IgD-negative memory B cell (primary cell): ENCODE measurements around the gene PBX1. TPM values are rescaled to one million over a fixed set of nuclear protein-coding genes. Genes with fewer than 3 reads are reported as not detected.

ENCODE experiments used
- H3K27ac Mint-ChIP-seq, 3 donors: one replicate each; pipeline ENCODE4 v1.8.0; 2020 to 2022; ENCODE audit warnings: mild to moderate bottlenecking in 3 of 3, mixed read lengths in 3 of 3, moderate library complexity in 1 of 3
- H3K27me3 Mint-ChIP-seq: one replicate; pipeline ENCODE4 v1.8.0; 2021; ENCODE audit warnings: mixed read lengths
- H3K36me3 Mint-ChIP-seq: one replicate; pipeline ENCODE4 v1.8.0; 2020; ENCODE audit warnings: mild to moderate bottlenecking, mixed read lengths
- H3K4me1 Mint-ChIP-seq, 3 donors: one replicate each; pipeline ENCODE4 v1.8.0; 2020 to 2022; ENCODE audit warnings: mixed read lengths in 3 of 3, mild to moderate bottlenecking in 1 of 3
- H3K4me3 Mint-ChIP-seq, 4 donors: one replicate each; pipeline ENCODE4 v1.8.0; 2020 to 2022; ENCODE audit warnings: mild to moderate bottlenecking in 4 of 4, mixed read lengths in 4 of 4, moderate library complexity in 3 of 4
- H3K9me3 Mint-ChIP-seq, 3 donors: one replicate each; pipeline ENCODE4 v1.8.0; 2020 to 2021; ENCODE audit warnings: mixed read lengths in 3 of 3, mild to moderate bottlenecking in 1 of 3
- polyA plus RNA-seq: library from polyadenylated mRNA; unstranded; fragments of 300-500 nt; fragmentation: Illumina TruSeq; gene quantifications from one replicate; pipeline ENCODE4 v1.2.3, GENCODE V29; 2021

The PBX1 gene
- polyA plus RNA-seq, 1 donor from 2014 or later, result 0.34 TPM

GRCh38 chr1:164560121-164560541 lies 1.1 kb downstream of the PBX1 start:
- H3K27ac Mint-ChIP-seq, result no peak overlapping the region

GRCh38 chr1:164560556-164560955 lies 1.6 kb downstream of the PBX1 start:
- Mint-ChIP-seq H3K27me3 (peaks cover 26% of the 10 kb centered on the region), H3K4me1 (peaks cover 6 to 10% (median 8%) of the 10 kb centered on the region in 3 donors), H3K27ac (no peak overlapping the region), H3K9me3 (peaks cover 2 to 3% (median 2%) of the 10 kb centered on the region in 3 donors), H3K36me3 (no peaks in the 10 kb centered on the region), H3K4me3 (peak overlapping the region in 1 of 4 donors; percentile 76)

More at GRCh38 chr1:164560121-164560541, 1.1 kb downstream of the PBX1 start:
- H3K4me3 Mint-ChIP-seq, result peak overlapping the region; percentile 53 to 85 (median 68)
- no peaks in the 10 kb centered on the region for H3K36me3 Mint-ChIP-seq
- H3K4me1 Mint-ChIP-seq, result peaks cover 6 to 10% (median 8%) of the 10 kb centered on the region in 3 donors
- peaks cover 26% of the 10 kb centered on the region for H3K27me3 Mint-ChIP-seq
- peaks cover 2 to 3% (median 2%) of the 10 kb centered on the region in 3 donors for H3K9me3 Mint-ChIP-seq

GRCh38 chr1:164561007-164561406 lies 2.0 kb downstream of the PBX1 start:
- Mint-ChIP-seq H3K27ac (peak overlapping the region in 1 of 3 donors; percentile 5), H3K4me3 (no peak overlapping the region), H3K9me3 (peaks cover under 1 to 3% (median 2%) of the 10 kb centered on the region in 3 donors), H3K4me1 (peaks cover 6 to 10% (median 8%) of the 10 kb centered on the region in 3 donors), H3K27me3 (peaks cover 26% of the 10 kb centered on the region), H3K36me3 (no peaks in the 10 kb centered on the region)

GRCh38 chr1:164561472-164561871 lies 2.5 kb downstream of the PBX1 start:
- H3K27ac Mint-ChIP-seq, result no peak overlapping the region
- H3K4me1 Mint-ChIP-seq, result peaks cover 6 to 10% (median 7%) of the 10 kb centered on the region in 3 donors
- peaks cover 0 to 2% (median 1%) of the 10 kb centered on the region in 3 donors for H3K9me3 Mint-ChIP-seq
- H3K27me3 Mint-ChIP-seq, result peaks cover 25% of the 10 kb centered on the region
- H3K4me3 Mint-ChIP-seq, result no peak overlapping the region
- H3K36me3 Mint-ChIP-seq, result no peaks in the 10 kb centered on the region

- Mint-ChIP-seq H3K27me3 (peaks cover 24% of the 10 kb centered on the region), H3K27ac (no peak overlapping the region), H3K4me3 (no peak overlapping the region), H3K9me3 (peaks cover 0 to 1% (median 0%) of the 10 kb centered on the region in 3 donors), H3K4me1 (peaks cover 6 to 10% (median 7%) of the 10 kb centered on the region in 3 donors), H3K36me3 (no peaks in the 10 kb centered on the region)
These were observed 3.1 kb downstream of the PBX1 start for GRCh38 chr1:164562061-164562460.

GRCh38 chr1:164562511-164562910 lies 3.5 kb downstream of the PBX1 start:
- Mint-ChIP-seq H3K36me3 (no peaks in the 10 kb centered on the region), H3K9me3 (peaks cover 0 to 2% (median 0%) of the 10 kb centered on the region in 3 donors), H3K4me1 (peaks cover 6 to 10% (median 7%) of the 10 kb centered on the region in 3 donors), H3K27ac (no peak overlapping the region), H3K4me3 (no peak overlapping the region), H3K27me3 (peaks cover 22% of the 10 kb centered on the region)

GRCh38 chr1:164562947-164563520 lies 4.0 kb downstream of the PBX1 start:
- H3K4me3 Mint-ChIP-seq, result no peak overlapping the region
- no peaks in the 10 kb centered on the region for H3K36me3 Mint-ChIP-seq

GRCh38 chr1:164563721-164564360 lies 4.9 kb downstream of the PBX1 start:
- peaks cover 14% of the 10 kb centered on the region for H3K27me3 Mint-ChIP-seq
- peaks cover 3 to 10% (median 5%) of the 10 kb centered on the region in 3 donors for H3K4me1 Mint-ChIP-seq
- H3K27ac Mint-ChIP-seq, result no peak overlapping the region
- H3K9me3 Mint-ChIP-seq, result peaks cover 0 to 6% (median 4%) of the 10 kb centered on the region in 3 donors
- H3K36me3 Mint-ChIP-seq, result no peaks in the 10 kb centered on the region
- H3K4me3 Mint-ChIP-seq, result no peak overlapping the region

More at GRCh38 chr1:164562947-164563520, 4.0 kb downstream of the PBX1 start:
- peaks cover 20% of the 10 kb centered on the region for H3K27me3 Mint-ChIP-seq
- H3K27ac Mint-ChIP-seq, result no peak overlapping the region
- H3K4me1 Mint-ChIP-seq, result peaks cover 6 to 10% (median 7%) of the 10 kb centered on the region in 3 donors
- H3K9me3 Mint-ChIP-seq, result peaks cover 0 to 6% (median 0%) of the 10 kb centered on the region in 3 donors

GRCh38 chr1:164564378-164564777 lies 5.4 kb downstream of the PBX1 start:
- Mint-ChIP-seq H3K27ac (no peak overlapping the region), H3K9me3 (peaks cover 0 to 6% (median 4%) of the 10 kb centered on the region in 3 donors), H3K4me3 (no peak overlapping the region), H3K36me3 (no peaks in the 10 kb centered on the region), H3K27me3 (peaks cover 14% of the 10 kb centered on the region), H3K4me1 (peaks cover 3 to 10% (median 5%) of the 10 kb centered on the region in 3 donors)

GRCh38 chr1:164565357-164565756 lies 6.4 kb downstream of the PBX1 start:
- Mint-ChIP-seq H3K27me3 (peaks cover 7% of the 10 kb centered on the region), H3K4me1 (peaks cover 1 to 4% (median 2%) of the 10 kb centered on the region in 3 donors), H3K36me3 (no peaks in the 10 kb centered on the region), H3K27ac (no peak overlapping the region), H3K9me3 (peaks cover 0 to 8% (median 4%) of the 10 kb centered on the region in 3 donors), H3K4me3 (no peak overlapping the region)

GRCh38 chr1:164567774-164568173 lies 8.8 kb downstream of the PBX1 start:
- Mint-ChIP-seq H3K4me1 (no peaks in the 10 kb centered on the region), H3K27me3 (peaks cover 3% of the 10 kb centered on the region), H3K4me3 (no peak overlapping the region), H3K27ac (peak overlapping the region in 1 of 3 donors; percentile 83), H3K36me3 (no peaks in the 10 kb centered on the region), H3K9me3 (peaks cover 0 to 12% (median 4%) of the 10 kb centered on the region in 3 donors)

- peaks cover 0 to 12% (median 4%) of the 10 kb centered on the region in 3 donors for H3K9me3 Mint-ChIP-seq
- H3K4me3 Mint-ChIP-seq, result no peak overlapping the region
- H3K36me3 Mint-ChIP-seq, result no peaks in the 10 kb centered on the region
- peaks cover 3% of the 10 kb centered on the region for H3K27me3 Mint-ChIP-seq
- no peak overlapping the region for H3K27ac Mint-ChIP-seq
- H3K4me1 Mint-ChIP-seq, result no peaks in the 10 kb centered on the region
These were observed 10.3 kb downstream of the PBX1 start for GRCh38 chr1:164569241-164569640.

- Mint-ChIP-seq H3K27me3 (peaks cover 3% of the 10 kb centered on the region), H3K4me3 (no peak overlapping the region), H3K36me3 (no peaks in the 10 kb centered on the region), H3K27ac (no peak overlapping the region), H3K4me1 (no peaks in the 10 kb centered on the region), H3K9me3 (peaks cover 0 to 14% (median 4%) of the 10 kb centered on the region in 3 donors)
These were observed 10.9 kb downstream of the PBX1 start for GRCh38 chr1:164569866-164570265.

- no peaks in the 10 kb centered on the region for H3K4me1 Mint-ChIP-seq
- H3K27ac Mint-ChIP-seq, result no peak overlapping the region
- H3K27me3 Mint-ChIP-seq, result peaks cover 2% of the 10 kb centered on the region
- H3K36me3 Mint-ChIP-seq, result no peaks in the 10 kb centered on the region
- no peak overlapping the region for H3K4me3 Mint-ChIP-seq
- H3K9me3 Mint-ChIP-seq, result peaks cover 0 to 14% (median 4%) of the 10 kb centered on the region in 3 donors
These were observed 12.3 kb downstream of the PBX1 start for GRCh38 chr1:164571333-164571732.

GRCh38 chr1:164575356-164575886 lies 16.4 kb downstream of the PBX1 start:
- Mint-ChIP-seq H3K27ac (no peak overlapping the region), H3K27me3 (no peaks in the 10 kb centered on the region), H3K4me1 (no peaks in the 10 kb centered on the region), H3K36me3 (no peaks in the 10 kb centered on the region), H3K4me3 (no peak overlapping the region), H3K9me3 (peaks cover 0 to 5% (median 0%) of the 10 kb centered on the region in 3 donors)
